Tibial nerve (tissue), 3 donors: ENCODE results near the gene ROBO2.

Experiments used
- POLR2A ChIP-seq, 2 donors: fragments of 450-650 bp; IDR thresholded peaks; one replicate each; pipeline ENCODE4 v1.6.1; 2017; ENCODE audit warnings: antibody characterized with exemption in 2 of 2, mild to moderate bottlenecking in 2 of 2, moderate library complexity in 2 of 2
- TF ChIP-seq, protein P1 (sequence below), 5 experiments: fragments of 200-600 bp in 3 of 5; fragments of 450-650 bp in 2 of 5; sonication (generic) in 3 of 5; IDR thresholded peaks; one replicate each; pipeline ENCODE4 v1.5.1; 2016 to 2019; ENCODE audit warnings: antibody characterized with exemption in 5 of 5, mild to moderate bottlenecking in 3 of 5, moderate library complexity in 2 of 5

DNA sequence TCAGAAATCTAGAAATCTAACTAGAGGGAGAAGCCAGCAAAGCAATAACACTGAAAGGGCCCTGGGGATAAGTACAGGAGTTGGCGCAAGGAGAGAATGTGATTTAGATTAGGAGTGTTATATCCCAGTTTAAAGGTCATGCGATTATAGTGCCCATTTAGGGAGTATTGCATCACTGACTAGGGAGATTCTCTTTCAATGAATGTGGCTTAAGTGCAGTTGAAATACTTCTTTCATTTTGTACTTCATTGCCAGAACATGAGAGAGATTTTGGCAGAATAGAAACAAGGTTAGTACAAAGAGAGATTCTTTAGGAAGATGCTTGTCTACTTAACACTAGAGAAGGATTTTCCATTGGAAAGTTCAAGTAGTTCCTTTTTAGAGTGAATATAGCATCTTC lies 13.9 kb downstream of the ROBO2 start:
- TF ChIP-seq, protein P1, sequence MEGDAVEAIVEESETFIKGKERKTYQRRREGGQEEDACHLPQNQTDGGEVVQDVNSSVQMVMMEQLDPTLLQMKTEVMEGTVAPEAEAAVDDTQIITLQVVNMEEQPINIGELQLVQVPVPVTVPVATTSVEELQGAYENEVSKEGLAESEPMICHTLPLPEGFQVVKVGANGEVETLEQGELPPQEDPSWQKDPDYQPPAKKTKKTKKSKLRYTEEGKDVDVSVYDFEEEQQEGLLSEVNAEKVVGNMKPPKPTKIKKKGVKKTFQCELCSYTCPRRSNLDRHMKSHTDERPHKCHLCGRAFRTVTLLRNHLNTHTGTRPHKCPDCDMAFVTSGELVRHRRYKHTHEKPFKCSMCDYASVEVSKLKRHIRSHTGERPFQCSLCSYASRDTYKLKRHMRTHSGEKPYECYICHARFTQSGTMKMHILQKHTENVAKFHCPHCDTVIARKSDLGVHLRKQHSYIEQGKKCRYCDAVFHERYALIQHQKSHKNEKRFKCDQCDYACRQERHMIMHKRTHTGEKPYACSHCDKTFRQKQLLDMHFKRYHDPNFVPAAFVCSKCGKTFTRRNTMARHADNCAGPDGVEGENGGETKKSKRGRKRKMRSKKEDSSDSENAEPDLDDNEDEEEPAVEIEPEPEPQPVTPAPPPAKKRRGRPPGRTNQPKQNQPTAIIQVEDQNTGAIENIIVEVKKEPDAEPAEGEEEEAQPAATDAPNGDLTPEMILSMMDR (IDR thresholded peaks at IDR 0.05), result no peak
- no peak for TF ChIP-seq POLR2A (IDR thresholded peaks at IDR 0.05)
